Erythroblast (primary cell): ENCODE results near the gene DNM2.
A peak's percentile ranks its signal among the peaks of the same experiment; 100 is the strongest.

ENCODE experiments used
- DNase-seq, 2 experiments: peaks; one replicate each; lab custom pipeline; 2025; lab: John Stamatoyannopoulos, UW
- GATA1 ChIP-seq: IDR thresholded peaks from 2 replicates; pipeline ENCODE4 v1.6.1; 2011; ENCODE audit warnings: low read depth, mild to moderate bottlenecking, control low read depth, low read length, moderate library complexity
- POLR2A ChIP-seq: IDR thresholded peaks from 2 replicates; pipeline ENCODE4 v1.6.1; 2011; ENCODE audit warnings: mild to moderate bottlenecking, low read length

The DNM2 gene

GRCh38 chr19:10701955-10702525 lies 15.8 kb upstream of the DNM2 start:
- peak; percentile 53 to 59 for DNase-seq
- TF ChIP-seq GATA1 (no peak), POLR2A (no peak)

DNA sequence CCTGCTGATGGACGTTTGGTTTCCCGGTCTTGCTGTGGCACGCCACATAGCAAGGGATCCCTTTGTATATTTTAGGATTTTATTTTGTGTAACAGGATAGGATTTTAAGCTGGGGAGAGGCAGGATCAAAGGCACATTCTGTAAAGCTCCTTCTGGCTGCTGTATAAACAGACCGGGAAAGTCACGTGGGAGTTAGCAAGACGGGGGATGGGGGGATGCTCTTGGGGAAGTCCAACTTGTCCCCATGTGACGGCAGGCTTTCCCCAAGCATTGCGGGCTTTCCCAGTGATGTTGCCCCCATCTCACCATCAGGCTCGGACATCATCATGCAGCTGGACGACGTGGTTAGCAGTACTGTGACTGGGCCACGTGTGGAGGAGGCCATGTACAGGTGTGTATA lies 10.9 kb upstream of the DNM2 start:
- TF ChIP-seq GATA1 (no peak), POLR2A (no peak)
- no peak for DNase-seq

DNA sequence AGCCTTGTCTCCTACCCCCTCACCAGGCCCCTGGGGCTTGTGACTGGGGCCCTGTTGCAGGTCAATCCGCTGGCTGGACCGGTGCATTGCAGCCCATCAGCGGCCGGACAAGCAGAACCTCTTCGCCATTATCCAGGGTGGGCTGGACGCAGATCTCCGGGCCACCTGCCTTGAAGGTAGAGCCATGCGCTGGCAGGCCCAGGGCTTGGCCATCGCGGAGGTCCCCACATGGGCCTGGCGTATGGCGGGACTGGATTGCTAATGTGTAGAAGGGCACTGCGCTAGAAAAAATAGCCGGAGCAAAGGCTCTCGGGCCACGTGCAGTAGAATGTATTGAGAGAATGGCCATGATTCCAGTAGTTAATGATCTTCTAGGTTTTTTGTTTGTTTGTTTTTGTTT lies 10.4 kb upstream of the DNM2 start:
- DNase-seq = no peak
- TF ChIP-seq GATA1 = no peak
- no peak for TF ChIP-seq POLR2A

DNA sequence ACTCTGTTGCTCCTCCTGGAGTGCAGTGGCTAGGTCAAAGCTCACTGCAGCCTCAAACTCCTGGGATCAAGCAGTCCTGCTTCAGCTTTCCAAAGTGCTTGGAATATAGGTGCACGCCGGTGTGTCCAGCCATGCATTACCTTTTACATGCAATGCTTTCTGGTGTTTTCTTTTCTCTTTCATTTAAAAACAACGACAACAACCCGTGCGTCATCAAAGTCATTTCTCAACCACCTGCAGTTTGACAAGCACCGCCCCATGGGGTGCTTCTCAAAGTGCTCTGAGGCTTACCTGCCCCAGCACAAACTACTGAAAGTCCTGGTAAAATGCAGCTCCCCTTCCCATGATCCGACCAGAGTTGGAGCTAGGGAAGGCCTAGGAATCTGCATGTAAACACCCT lies 9.6 kb upstream of the DNM2 start:
- TF ChIP-seq GATA1 (no peak), POLR2A (no peak)
- DNase-seq = no peak

- no peak for DNase-seq
- TF ChIP-seq POLR2A (no peak), GATA1 (no peak)
Measured at GRCh38 chr19:10712045-10712444, 5.8 kb upstream of the DNM2 start.

GRCh38 chr19:10712754-10713153 lies 5.1 kb upstream of the DNM2 start:
- TF ChIP-seq POLR2A = no peak
- TF ChIP-seq GATA1 = no peak
- DNase-seq = no peak

GRCh38 chr19:10713317-10713716 lies 4.6 kb upstream of the DNM2 start:
- no peak for DNase-seq
- TF ChIP-seq GATA1 (no peak), POLR2A (no peak)

- no peak for TF ChIP-seq GATA1
- no peak for TF ChIP-seq POLR2A
Measured at GRCh38 chr19:10717054-10717355, 874 bp upstream of the DNM2 start.

DNA sequence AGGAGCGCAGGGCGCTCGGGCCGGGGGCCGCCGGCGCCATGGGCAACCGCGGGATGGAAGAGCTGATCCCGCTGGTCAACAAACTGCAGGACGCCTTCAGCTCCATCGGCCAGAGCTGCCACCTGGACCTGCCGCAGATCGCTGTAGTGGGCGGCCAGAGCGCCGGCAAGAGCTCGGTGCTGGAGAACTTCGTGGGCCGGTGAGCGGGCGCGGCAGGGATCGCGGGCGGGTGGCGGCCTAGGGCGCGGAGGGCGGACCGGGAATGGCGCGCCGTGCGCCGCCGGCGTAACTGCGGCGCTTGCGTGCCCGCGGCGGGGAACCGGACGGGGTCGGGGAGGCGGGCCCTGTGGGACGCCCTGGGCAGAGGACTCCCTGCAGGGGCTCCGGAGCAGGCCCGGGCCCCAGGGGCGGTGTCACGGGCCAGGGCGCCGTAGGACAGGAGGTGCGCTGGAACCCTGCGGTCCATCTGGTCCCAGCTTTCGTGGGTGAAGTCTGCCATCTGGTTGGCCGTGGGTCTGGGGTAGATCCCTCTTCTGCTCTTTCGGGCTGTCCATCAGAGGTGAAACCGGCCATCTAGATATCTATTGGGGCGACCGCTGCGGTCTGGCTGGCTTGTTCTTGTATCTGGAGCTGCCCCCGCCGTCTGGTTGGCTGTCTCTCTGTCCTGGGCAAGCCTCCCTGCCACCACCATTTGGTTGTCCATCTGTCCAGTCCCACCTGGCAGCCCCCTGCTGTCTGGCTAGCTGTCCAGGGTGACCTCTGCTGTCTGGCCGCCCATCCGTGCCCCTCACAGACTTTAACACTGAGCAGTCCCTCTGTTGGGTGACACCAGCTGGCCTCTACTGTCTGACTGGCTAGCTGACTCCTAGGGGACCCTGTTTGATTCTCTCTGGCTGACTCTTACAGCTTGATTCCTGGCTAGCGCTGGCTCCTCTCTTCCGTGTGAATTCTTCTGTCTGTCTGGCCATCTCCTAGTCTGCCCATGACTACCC lies 622 bp downstream of the DNM2 start:
- TF ChIP-seq GATA1 (no peak), POLR2A (peak; percentile 23)
- DNase-seq = peak; percentile 70 to 80

More at GRCh38 chr19:10717054-10717355, 874 bp upstream of the DNM2 start:
- DNase-seq = no peak

DNA sequence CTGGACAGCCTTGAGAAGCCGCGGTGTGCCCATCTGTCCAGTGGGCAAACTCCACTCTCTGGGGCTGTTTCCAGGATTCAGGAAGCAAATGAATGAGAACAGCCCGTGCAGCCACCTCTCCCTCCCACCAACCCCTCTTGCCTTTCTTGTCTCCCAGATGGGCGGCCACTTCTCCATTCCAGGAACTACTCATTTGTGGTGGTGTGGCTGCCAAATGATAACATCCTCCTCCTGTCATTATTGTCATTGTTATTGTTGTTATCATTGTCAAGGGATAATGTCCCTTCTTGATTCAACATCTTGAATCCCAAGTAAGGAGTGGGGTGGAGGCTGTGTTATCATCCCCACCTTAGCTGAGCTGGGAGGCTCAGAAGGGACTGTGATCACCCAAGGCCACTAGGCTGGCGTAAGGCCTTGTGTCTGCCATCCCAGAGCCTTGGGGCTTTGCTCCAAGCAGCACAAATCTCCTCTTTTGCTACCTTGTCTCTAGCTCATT lies 1.6 kb downstream of the DNM2 start:
- no peak for TF ChIP-seq POLR2A
- TF ChIP-seq GATA1 = no peak
- peak; percentile 70 to 85 for DNase-seq

DNA sequence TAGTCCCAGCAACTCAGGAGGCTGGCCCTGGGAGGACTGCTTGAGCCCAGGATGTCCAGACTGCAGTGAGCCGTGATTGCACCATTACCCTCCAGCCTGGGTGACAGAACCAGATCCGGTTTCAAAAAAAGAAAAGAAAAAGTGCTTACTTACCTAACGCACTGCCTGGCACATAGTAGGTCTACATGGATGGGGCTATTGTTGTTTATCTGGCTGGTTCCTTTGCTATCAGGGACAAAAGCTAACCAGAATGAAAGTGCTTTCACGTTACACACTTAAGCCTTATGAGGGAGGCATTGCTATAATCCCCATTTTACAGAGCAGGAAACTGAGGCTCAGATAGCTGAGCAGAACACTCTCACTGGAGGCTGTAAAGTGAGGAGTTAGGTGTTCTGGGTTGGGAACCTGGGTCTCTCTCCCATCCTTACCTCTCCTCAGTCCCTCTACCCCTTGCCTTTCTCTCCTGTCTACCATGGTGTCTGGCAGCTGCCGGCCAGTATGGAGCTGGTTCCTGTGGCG lies 2.8 kb downstream of the DNM2 start:
- TF ChIP-seq POLR2A = no peak
- TF ChIP-seq GATA1 = no peak
- DNase-seq = no peak

GRCh38 chr19:10723591-10723990 lies 5.7 kb downstream of the DNM2 start:
- no peak for DNase-seq
- TF ChIP-seq GATA1 (no peak), POLR2A (no peak)

- TF ChIP-seq POLR2A = no peak
- no peak for TF ChIP-seq GATA1
- DNase-seq = no peak
Measured at GRCh38 chr19:10724573-10725071, 6.7 kb downstream of the DNM2 start.

- TF ChIP-seq POLR2A = no peak
- no peak for TF ChIP-seq GATA1
- DNase-seq = no peak
Measured at GRCh38 chr19:10725415-10725814, 7.5 kb downstream of the DNM2 start.
